K562 (cell line): ENCODE data around the gene CTNNBL1. TPM values are rescaled to one million over a fixed set of nuclear protein-coding genes. Genes with fewer than 3 reads are reported as not detected.

ENCODE experiments used
- ATAC-seq: fragments of 200-7000 bp; cut with Tn5 transposase; 3 replicates; pipeline ENCODE4 v1.9.1; 2020; ENCODE audit warnings: moderate library complexity
- BruUV-seq: library from RNA; stranded (reverse); fragments of 400-500 nt; replicated peaks from 2 replicates; lab custom pipeline; 2021; lab: Mats Ljungman, UMichigan
- CTCF ChIA-PET: fragments of 300-600 bp; formaldehyde crosslinking; extraction: SDS; loops from one replicate; lab custom pipeline; 2021; ENCODE audit warnings: low intra/inter-chr PET ratio; lab: Yijun Ruan, JAX
- POLR2A ChIA-PET: fragments of 300-600, 350-650 bp; sonication (Branson Sonifier 250); formaldehyde crosslinking; extraction: SDS; loops from one replicate; lab custom pipeline; 2021; ENCODE audit warnings: antibody characterized with exemption, inconsistent platforms; lab: Yijun Ruan, JAX
- DNase-seq, 4 experiments: peaks; one replicate each; pipeline versions ENCODE4 v3.0.0 to v3.0.0-alpha.2; 2011 to 2018; ENCODE audit warnings: low spot score in 3 of 4, mixed read lengths in 3 of 4; ENCODE audit errors: extremely low read depth in 1 of 4
- FAIRE-seq: peaks from 2 replicates; lab custom pipeline; 2011; peaks lifted over from hg19 to GRCh38; lab: Jason Lieb, UNC
- H2AFZ ChIP-seq: 2 replicates; pipeline ENCODE4 v1.6.0; 2011; ENCODE audit warnings: low read depth, low read length, control low read depth, inconsistent platforms
- H3K27ac ChIP-seq: fragments of 200-600 bp; 3 replicates; pipeline ENCODE4 v1.8.0; 2011; ENCODE audit warnings: low read depth, mild to moderate bottlenecking, control low read depth, inconsistent platforms, low read length, moderate library complexity, mixed read lengths; ENCODE audit errors: extremely low read depth
- H3K27me3 ChIP-seq, 2 experiments: fragments of 300-600 bp in 1 of 2; 2 replicates in 1 of 2; 3 replicates in 1 of 2; pipeline versions ENCODE4 v1.6.0 to v1.8.0; 2011; ENCODE audit warnings: inconsistent platforms in 2 of 2, low read length in 2 of 2, mild to moderate bottlenecking in 1 of 2, mixed read lengths in 1 of 2, moderate library complexity in 1 of 2; ENCODE audit not compliant: control insufficient read depth in 2 of 2, insufficient read depth in 2 of 2
- H3K36me3 ChIP-seq: fragments of 300-600 bp; 3 replicates; pipeline ENCODE4 v1.8.0; 2011; ENCODE audit warnings: mild to moderate bottlenecking, low read length, inconsistent platforms; ENCODE audit not compliant: control insufficient read depth, insufficient read depth
- H3K4me1 ChIP-seq, 2 experiments: fragments of 200-600 bp in 1 of 2; replicated peaks in 1 of 2; 2 replicates in 1 of 2; 3 replicates in 1 of 2; pipeline versions ENCODE4 v1.5.1 to v1.8.0; 2011; ENCODE audit warnings: inconsistent platforms in 2 of 2, low read length in 2 of 2, mild to moderate bottlenecking in 1 of 2, mixed read lengths in 1 of 2, moderate library complexity in 1 of 2; ENCODE audit not compliant: control insufficient read depth in 2 of 2, insufficient read depth in 2 of 2
- H3K4me2 ChIP-seq: 2 replicates; pipeline ENCODE4 v1.6.1; 2011; ENCODE audit warnings: low read length, control low read depth, inconsistent platforms, mixed read lengths; ENCODE audit not compliant: insufficient read depth
- H3K4me3 ChIP-seq: fragments of 200-600 bp; sonication (generic), shearing (Covaris generic); 2 replicates; pipeline ENCODE4 v1.5.1; 2016; ENCODE audit warnings: control low read depth, inconsistent platforms
- H3K79me2 ChIP-seq: fragments of 200-600 bp; 3 replicates; pipeline ENCODE4 v1.8.0; 2011; ENCODE audit warnings: low read length, inconsistent platforms; ENCODE audit not compliant: control insufficient read depth, insufficient read depth
- H3K9ac ChIP-seq, 2 experiments: 2 replicates each; pipeline versions ENCODE4 v1.6.0 to v1.6.1; 2011; ENCODE audit warnings: low read depth in 2 of 2, low read length in 2 of 2, control low read depth in 1 of 2, inconsistent platforms in 1 of 2, mild to moderate bottlenecking in 1 of 2, mixed read lengths in 1 of 2; ENCODE audit not compliant: insufficient read depth in 1 of 2
- H3K9me1 ChIP-seq: one replicate; pipeline ENCODE4 v1.6.0; 2011; ENCODE audit warnings: inconsistent platforms, mild to moderate bottlenecking, low read length, moderate library complexity; ENCODE audit not compliant: control insufficient read depth, insufficient read depth
- H3K9me3 ChIP-seq: replicated peaks from 2 replicates; pipeline ENCODE4 v1.5.1; 2011; ENCODE audit warnings: low read depth, low read length, inconsistent platforms; ENCODE audit not compliant: control insufficient read depth, insufficient read depth
- H4K20me1 ChIP-seq: replicated peaks from 2 replicates; pipeline ENCODE4 v1.6.1; 2011; ENCODE audit warnings: low read length, inconsistent platforms, mixed read lengths; ENCODE audit not compliant: control insufficient read depth, insufficient read depth
- ELF1 ChIP-seq: fragments of 200-800 bp; sonication (Bioruptor generic); IDR thresholded peaks from 2 replicates; pipeline ENCODE4 v1.6.1; 2016; ENCODE audit warnings: missing genetic modification characterization, missing compliant biosample characterization
- EP300 ChIP-seq: IDR thresholded peaks from 2 replicates; pipeline ENCODE4 v1.6.1; 2012; ENCODE audit warnings: low read length, improper control_type of control experiment
- POLR3G ChIP-seq: IDR thresholded peaks from 2 replicates; pipeline ENCODE4 v1.6.1; 2011; ENCODE audit not compliant: insufficient read length, insufficient replicate concordance; ENCODE audit errors: extremely low read depth
- RBM34 ChIP-seq: fragments of 200-400 bp; formaldehyde crosslinking; IDR thresholded peaks from 2 replicates; pipeline ENCODE4 v1.6.1; 2018; ENCODE audit warnings: low read length, borderline replicate concordance; ENCODE audit not compliant: insufficient read depth
- RBM39 ChIP-seq: fragments of 200-400 bp; formaldehyde crosslinking; optimal IDR thresholded peaks from 2 replicates; pipeline ENCODE3; 2018; ENCODE audit warnings: low read depth, low read length
- RCOR1 ChIP-seq, 2 experiments: IDR thresholded peaks; 2 replicates each; pipeline ENCODE4 v1.6.1; 2012; ENCODE audit warnings: low read depth in 2 of 2, low read length in 2 of 2, borderline replicate concordance in 1 of 2, improper control_type of control experiment in 1 of 2
- SAFB2 ChIP-seq: fragments of 200-400 bp; formaldehyde crosslinking; IDR thresholded peaks from 2 replicates; pipeline ENCODE4 v1.6.1; 2018; ENCODE audit warnings: borderline replicate concordance, low read length, low read depth, moderate library complexity; ENCODE audit not compliant: severe bottlenecking
- ZNF780A ChIP-seq: fragments of 250-450 bp; sonication (Bioruptor Pico); IDR thresholded peaks from 2 replicates; pipeline ENCODE4 v1.5.0; 2021; ENCODE audit warnings: mild to moderate bottlenecking
- WGBS: fragments of 100-300 bp; shearing (Covaris generic); methylation state at CpG from one replicate; pipeline ENCODE4 v1.1.6; 2016; ENCODE audit warnings: low coverage, mixed read lengths; ENCODE audit not compliant: insufficient coverage; ENCODE audit errors: missing lambda C conversion rate; 5-methylcytosine and 5-hydroxymethylcytosine counted together
- in situ Hi-C: fragments of 300-500 bp; cut with MboI; formaldehyde crosslinking; loops from 4 replicates; pipeline ENCODE4 v1.15.0; 2018; ENCODE audit warnings: inconsistent platforms, mixed read lengths
- intact Hi-C: fragments of 100-400 bp; cut with micrococcal nuclease; formaldehyde crosslinking; loops from 2 replicates; pipeline ENCODE4 v1.14.2; 2022
- polyA plus RNA-seq, 8 experiments: library from polyadenylated mRNA; depleted of rRNA in 4 of 8; stranded (reverse) in 5 of 8; unstranded in 3 of 8; fragments of >200 nt; fragmentation: Nextera tagmentation in 2 of 8; fragmentation: Illumina TruSeq in 1 of 8; extraction: Ambion mirVana in 2 of 8; extraction: Trizol in 1 of 8; gene quantifications; 2 replicates each; pipeline versions ENCODE4 v1.2.1 to v1.2.3, GENCODE V29; 2011 to 2014; ENCODE audit warnings: inconsistent platforms in 1 of 8, missing spikeins in 1 of 8
- total RNA-seq, 7 experiments: library from RNA; depleted of rRNA in 6 of 7; stranded (reverse); fragments of >200 nt in 6 of 7; fragmentation: Illumina TruSeq in 2 of 7; extraction: Trizol in 2 of 7; gene quantifications; 2 replicates each; pipeline versions ENCODE4 v1.2.1 to v1.2.3, GENCODE V29; 2011 to 2021; ENCODE audit warnings: low replicate concordance in 1 of 7
- TF ChIP-seq, protein P1 (sequence below): fragments of 250-450 bp; sonication (Bioruptor Pico); IDR thresholded peaks from 2 replicates; pipeline ENCODE4 v1.5.0; 2020; ENCODE audit warnings: mild to moderate bottlenecking, borderline replicate concordance
- TF ChIP-seq, protein P2 (sequence below): fragments of 250-450 bp; sonication (Bioruptor Pico); IDR thresholded peaks from 2 replicates; pipeline ENCODE4 v1.4.0; 2020; ENCODE audit warnings: mild to moderate bottlenecking, moderate library complexity, borderline replicate concordance
- TF ChIP-seq, protein P3 (sequence below): fragments of 450-650 bp; IDR thresholded peaks from 2 replicates; pipeline ENCODE4 v1.6.1; 2018; ENCODE audit not compliant: partially characterized antibody

CTNNBL1 gene
- total and polyA plus RNA-seq, 9 of the 15 experiments (the other 6 are each of a cell fraction or from before 2014, with no cell fraction given), result 32.4 to 85.6 (median 43.6) TPM

DNA sequence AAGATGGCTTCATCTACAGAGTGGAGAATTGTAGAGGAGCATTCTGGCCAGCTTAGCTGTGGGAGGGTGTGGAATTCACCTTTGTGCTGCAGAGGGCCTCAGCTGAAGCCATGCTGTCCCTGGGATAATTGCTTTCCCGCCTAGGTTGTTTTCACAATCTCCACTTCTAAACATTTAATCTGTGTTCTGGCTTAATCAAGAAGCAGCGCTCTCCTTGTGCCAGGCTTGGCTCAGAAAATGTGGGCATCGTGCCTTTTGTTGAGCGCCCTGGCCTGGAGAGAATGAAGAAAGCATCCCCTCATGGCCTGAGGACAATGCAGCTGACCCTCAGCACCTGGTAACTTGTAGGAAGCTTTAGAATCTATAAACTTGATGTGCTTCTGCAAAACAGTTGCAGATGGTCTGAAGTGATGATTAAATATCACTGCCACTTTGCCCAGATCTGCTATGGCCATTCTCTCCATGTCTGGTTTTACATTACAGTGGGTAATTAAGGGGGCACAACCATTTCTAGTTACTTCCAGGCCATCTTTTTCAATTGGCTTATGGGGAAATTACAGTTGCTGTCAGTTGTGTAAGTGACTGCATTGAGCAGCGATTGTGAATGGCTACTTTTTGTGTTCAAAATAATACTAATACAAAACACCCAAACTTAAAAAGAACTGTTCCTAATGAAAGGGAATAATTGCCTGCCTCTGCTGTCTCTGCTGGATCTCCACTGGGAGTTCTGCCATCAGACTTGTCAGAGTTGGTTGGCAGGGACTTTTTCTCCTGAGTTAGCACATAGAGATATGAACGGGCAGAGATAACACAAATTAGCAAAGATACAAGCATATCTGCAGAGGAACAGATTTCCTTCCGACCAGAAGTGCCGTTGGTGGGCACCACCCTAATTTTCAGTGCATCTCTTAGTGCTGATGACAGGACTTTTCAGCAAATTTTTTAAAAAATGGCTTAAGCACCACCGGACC lies 18.4 kb downstream of the CTNNBL1 start:
- 0 out of 3 replicates have a peak, but pooled peaks cover 2% of the 10 kb centered on the region for H3K36me3 ChIP-seq
- peaks cover 3 to 29% of the 10 kb centered on the region in 2 experiments for H3K4me1 ChIP-seq
- H3K27ac ChIP-seq, result no peak overlapping the region
- no peaks in the 10 kb centered on the region for H3K9me3 ChIP-seq
- ChIA-PET POLR2A (interaction anchor here (1.4 to 1.8 kb wide), 2 partner anchors 15 to 18 kb away, joined by 4 to 8 read pairs; partner anchors contain the start of gene CTNNBL1), CTCF (interaction anchor here (0.6 kb wide), 1 partner anchor 280 kb away, joined by 3 read pairs; no protein-coding TSS in a partner anchor)
- in situ Hi-C loops (no loop called here), intact Hi-C loops (no loop called here)
- peaks cover 15% of the 10 kb centered on the region for H4K20me1 ChIP-seq
- ATAC-seq (peak; percentile 64; the same call in 2 of the 3 replicates), FAIRE-seq (no peak), DNase-seq (peak in 1 of 4 experiments; percentile 21)
- BruUV-seq, result no TSS peak
- no peak overlapping the region for H3K4me2 ChIP-seq
- H3K9ac ChIP-seq, result no peak overlapping the region
- H2AFZ ChIP-seq, result no peak overlapping the region
- no peak overlapping the region for H3K4me3 ChIP-seq
- H3K79me2 ChIP-seq, result peaks cover 17% of the 10 kb centered on the region
- WGBS, result 46% methylated on average over 9 of the region's 9 CpGs
- H3K9me1 ChIP-seq, result no peaks in the 10 kb centered on the region
- H3K27me3 ChIP-seq, result no peaks in the 10 kb centered on the region
- TF ChIP-seq RBM34 (no peak), ZNF780A (no peak), ELF1 (no peak), SAFB2 (no peak), EP300 (peak; percentile 25; the same call in 1 of the 2 replicates), RBM39 (no peak), POLR3G (no peak), RCOR1 (IDR thresholded peaks at IDR 0.05; ENCODE audit: borderline replicate concordance in 1 of 2, low read depth in 2 of 2, low read length in 2 of 2) (peak in 1 of 2 experiments; percentile 66; a peak in 1 of 4 replicates)
- TF ChIP-seq, protein P1, sequence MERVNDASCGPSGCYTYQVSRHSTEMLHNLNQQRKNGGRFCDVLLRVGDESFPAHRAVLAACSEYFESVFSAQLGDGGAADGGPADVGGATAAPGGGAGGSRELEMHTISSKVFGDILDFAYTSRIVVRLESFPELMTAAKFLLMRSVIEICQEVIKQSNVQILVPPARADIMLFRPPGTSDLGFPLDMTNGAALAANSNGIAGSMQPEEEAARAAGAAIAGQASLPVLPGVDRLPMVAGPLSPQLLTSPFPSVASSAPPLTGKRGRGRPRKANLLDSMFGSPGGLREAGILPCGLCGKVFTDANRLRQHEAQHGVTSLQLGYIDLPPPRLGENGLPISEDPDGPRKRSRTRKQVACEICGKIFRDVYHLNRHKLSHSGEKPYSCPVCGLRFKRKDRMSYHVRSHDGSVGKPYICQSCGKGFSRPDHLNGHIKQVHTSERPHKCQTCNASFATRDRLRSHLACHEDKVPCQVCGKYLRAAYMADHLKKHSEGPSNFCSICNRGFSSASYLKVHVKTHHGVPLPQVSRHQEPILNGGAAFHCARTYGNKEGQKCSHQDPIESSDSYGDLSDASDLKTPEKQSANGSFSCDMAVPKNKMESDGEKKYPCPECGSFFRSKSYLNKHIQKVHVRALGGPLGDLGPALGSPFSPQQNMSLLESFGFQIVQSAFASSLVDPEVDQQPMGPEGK (CRISPR knock-in tag), result no peak
- TF ChIP-seq, protein P2, sequence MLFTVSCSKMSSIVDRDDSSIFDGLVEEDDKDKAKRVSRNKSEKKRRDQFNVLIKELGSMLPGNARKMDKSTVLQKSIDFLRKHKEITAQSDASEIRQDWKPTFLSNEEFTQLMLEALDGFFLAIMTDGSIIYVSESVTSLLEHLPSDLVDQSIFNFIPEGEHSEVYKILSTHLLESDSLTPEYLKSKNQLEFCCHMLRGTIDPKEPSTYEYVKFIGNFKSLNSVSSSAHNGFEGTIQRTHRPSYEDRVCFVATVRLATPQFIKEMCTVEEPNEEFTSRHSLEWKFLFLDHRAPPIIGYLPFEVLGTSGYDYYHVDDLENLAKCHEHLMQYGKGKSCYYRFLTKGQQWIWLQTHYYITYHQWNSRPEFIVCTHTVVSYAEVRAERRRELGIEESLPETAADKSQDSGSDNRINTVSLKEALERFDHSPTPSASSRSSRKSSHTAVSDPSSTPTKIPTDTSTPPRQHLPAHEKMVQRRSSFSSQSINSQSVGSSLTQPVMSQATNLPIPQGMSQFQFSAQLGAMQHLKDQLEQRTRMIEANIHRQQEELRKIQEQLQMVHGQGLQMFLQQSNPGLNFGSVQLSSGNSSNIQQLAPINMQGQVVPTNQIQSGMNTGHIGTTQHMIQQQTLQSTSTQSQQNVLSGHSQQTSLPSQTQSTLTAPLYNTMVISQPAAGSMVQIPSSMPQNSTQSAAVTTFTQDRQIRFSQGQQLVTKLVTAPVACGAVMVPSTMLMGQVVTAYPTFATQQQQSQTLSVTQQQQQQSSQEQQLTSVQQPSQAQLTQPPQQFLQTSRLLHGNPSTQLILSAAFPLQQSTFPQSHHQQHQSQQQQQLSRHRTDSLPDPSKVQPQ (CRISPR knock-in tag), result no peak
- TF ChIP-seq, protein P3, sequence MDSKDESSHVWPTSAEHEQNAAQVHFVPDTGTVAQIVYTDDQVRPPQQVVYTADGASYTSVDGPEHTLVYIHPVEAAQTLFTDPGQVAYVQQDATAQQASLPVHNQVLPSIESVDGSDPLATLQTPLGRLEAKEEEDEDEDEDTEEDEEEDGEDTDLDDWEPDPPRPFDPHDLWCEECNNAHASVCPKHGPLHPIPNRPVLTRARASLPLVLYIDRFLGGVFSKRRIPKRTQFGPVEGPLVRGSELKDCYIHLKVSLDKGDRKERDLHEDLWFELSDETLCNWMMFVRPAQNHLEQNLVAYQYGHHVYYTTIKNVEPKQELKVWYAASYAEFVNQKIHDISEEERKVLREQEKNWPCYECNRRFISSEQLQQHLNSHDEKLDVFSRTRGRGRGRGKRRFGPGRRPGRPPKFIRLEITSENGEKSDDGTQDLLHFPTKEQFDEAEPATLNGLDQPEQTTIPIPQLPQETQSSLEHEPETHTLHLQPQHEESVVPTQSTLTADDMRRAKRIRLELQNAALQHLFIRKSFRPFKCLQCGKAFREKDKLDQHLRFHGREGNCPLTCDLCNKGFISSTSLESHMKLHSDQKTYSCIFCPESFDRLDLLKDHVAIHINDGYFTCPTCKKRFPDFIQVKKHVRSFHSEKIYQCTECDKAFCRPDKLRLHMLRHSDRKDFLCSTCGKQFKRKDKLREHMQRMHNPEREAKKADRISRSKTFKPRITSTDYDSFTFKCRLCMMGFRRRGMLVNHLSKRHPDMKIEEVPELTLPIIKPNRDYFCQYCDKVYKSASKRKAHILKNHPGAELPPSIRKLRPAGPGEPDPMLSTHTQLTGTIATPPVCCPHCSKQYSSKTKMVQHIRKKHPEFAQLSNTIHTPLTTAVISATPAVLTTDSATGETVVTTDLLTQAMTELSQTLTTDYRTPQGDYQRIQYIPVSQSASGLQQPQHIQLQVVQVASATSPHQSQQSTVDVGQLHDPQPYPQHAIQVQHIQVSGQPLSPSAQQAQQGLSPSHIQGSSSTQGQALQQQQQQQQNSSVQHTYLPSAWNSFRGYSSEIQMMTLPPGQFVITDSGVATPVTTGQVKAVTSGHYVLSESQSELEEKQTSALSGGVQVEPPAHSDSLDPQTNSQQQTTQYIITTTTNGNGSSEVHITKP, result no peak
